Panc1 (cell line): ENCODE data around the gene PRKACA. TPM values are rescaled to one million over a fixed set of nuclear protein-coding genes. Genes with fewer than 3 reads are reported as not detected.
"Not testable (repeated sequence)": the region's sequence is repeated elsewhere in the genome, so short reads cannot be mapped to it uniquely, and the experiment has no call there.

Source experiments
- ATAC-seq: fragments of 200-7000 bp; cut with Tn5 transposase; 2 replicates; pipeline ENCODE4 v1.9.1; 2020; ENCODE audit warnings: mild to moderate bottlenecking, moderate library complexity
- BruUV-seq: library from RNA; stranded (reverse); fragments of 400-500 nt; replicated peaks from 2 replicates; lab custom pipeline; 2021; lab: Mats Ljungman, UMichigan
- CTCF ChIA-PET: fragments of 300-600 bp; sonication (Branson Sonifier 250); formaldehyde crosslinking; loops from one replicate; lab custom pipeline; 2022; ENCODE audit warnings: antibody characterized with exemption; lab: Charles Lee
- POLR2A ChIA-PET: fragments of 300-600 bp; sonication (Branson Sonifier 250); formaldehyde crosslinking; loops from one replicate; lab custom pipeline; 2022; ENCODE audit warnings: antibody characterized with exemption; lab: Charles Lee
- DNase-seq: peaks from one replicate; pipeline ENCODE4 v3.0.0-alpha.2; 2010; ENCODE audit warnings: low read depth, low spot score
- H3K27ac ChIP-seq: 2 replicates; pipeline ENCODE4 v1.5.1; 2011; ENCODE audit warnings: mild to moderate bottlenecking, low read length, inconsistent platforms
- H3K27me3 ChIP-seq: fragments of 200-500 bp; sonication (Bioruptor generic); 2 replicates; pipeline ENCODE4 v1.6.0; 2014; ENCODE audit warnings: low read length, inconsistent platforms; ENCODE audit not compliant: control insufficient read depth, insufficient read depth
- H3K36me3 ChIP-seq: fragments of 200-500 bp; sonication (Bioruptor generic); 2 replicates; pipeline ENCODE4 v1.5.1; 2014; ENCODE audit warnings: inconsistent platforms, mild to moderate bottlenecking, low read length, moderate library complexity; ENCODE audit not compliant: control insufficient read depth, insufficient read depth
- H3K4me1 ChIP-seq: 2 replicates; pipeline ENCODE4 v1.5.1; 2011; ENCODE audit warnings: inconsistent platforms, mild to moderate bottlenecking, low read length, moderate library complexity; ENCODE audit not compliant: control insufficient read depth, insufficient read depth
- H3K4me3 ChIP-seq, 2 experiments: 2 replicates each; pipeline ENCODE4 v1.5.1; 2011 to 2012; ENCODE audit warnings: low read depth in 2 of 2, low read length in 2 of 2, mild to moderate bottlenecking in 2 of 2, inconsistent platforms in 1 of 2, moderate library complexity in 1 of 2
- H3K9me3 ChIP-seq: fragments of 200-500 bp; sonication (Bioruptor generic); 2 replicates; pipeline ENCODE4 v1.5.1; 2014; ENCODE audit warnings: low read depth, mild to moderate bottlenecking, inconsistent platforms, low read length, moderate library complexity; ENCODE audit not compliant: control insufficient read depth, insufficient read depth
- POLR2AphosphoS5 ChIP-seq: IDR thresholded peaks from 2 replicates; pipeline ENCODE4 v1.6.1; 2012; ENCODE audit warnings: mild to moderate bottlenecking, low read depth, low read length, moderate library complexity
- SIN3A ChIP-seq: IDR thresholded peaks from 2 replicates; pipeline ENCODE4 v1.6.1; 2012; ENCODE audit warnings: low read depth, mild to moderate bottlenecking, low read length, moderate library complexity, borderline replicate concordance; ENCODE audit not compliant: insufficient read depth
- TCF7L2 ChIP-seq: IDR thresholded peaks from 2 replicates; pipeline ENCODE4 v1.6.1; 2011; ENCODE audit warnings: mild to moderate bottlenecking, low read depth, low read length, inconsistent platforms
- in situ Hi-C: cut with HindIII; loops from 2 replicates; pipeline ENCODE4 v1.10.0; 2016; ENCODE audit warnings: low sequenced_read_pairs, low pct_unique_long_range_greater_than_20kb
- intact Hi-C: fragments of 100-400 bp; cut with micrococcal nuclease; formaldehyde crosslinking; loops from one replicate; pipeline ENCODE4 v1.10.0; 2022; ENCODE audit not compliant: unreplicated experiment
- total RNA-seq: library from RNA; stranded (reverse); gene quantifications from one replicate; pipeline ENCODE4 v1.2.1, GENCODE V29; 2021; ENCODE audit not compliant: unreplicated experiment
- TF ChIP-seq, protein P1 (sequence below), 2 experiments: IDR thresholded peaks; 2 replicates each; pipeline ENCODE4 v1.6.1; 2011 to 2012; ENCODE audit warnings: low read depth in 2 of 2, control low read depth in 1 of 2, low read length in 1 of 2, mild to moderate bottlenecking in 1 of 2, moderate library complexity in 1 of 2; ENCODE audit not compliant: insufficient read depth in 1 of 2
- TF ChIP-seq, protein P2 (sequence below): fragments of 450-650 bp; IDR thresholded peaks from 2 replicates; pipeline ENCODE4 v1.5.1; 2017; ENCODE audit warnings: mild to moderate bottlenecking

Gene PRKACA
- total RNA-seq, 1 experiment from 2014 or later = 70.8 TPM

DNA sequence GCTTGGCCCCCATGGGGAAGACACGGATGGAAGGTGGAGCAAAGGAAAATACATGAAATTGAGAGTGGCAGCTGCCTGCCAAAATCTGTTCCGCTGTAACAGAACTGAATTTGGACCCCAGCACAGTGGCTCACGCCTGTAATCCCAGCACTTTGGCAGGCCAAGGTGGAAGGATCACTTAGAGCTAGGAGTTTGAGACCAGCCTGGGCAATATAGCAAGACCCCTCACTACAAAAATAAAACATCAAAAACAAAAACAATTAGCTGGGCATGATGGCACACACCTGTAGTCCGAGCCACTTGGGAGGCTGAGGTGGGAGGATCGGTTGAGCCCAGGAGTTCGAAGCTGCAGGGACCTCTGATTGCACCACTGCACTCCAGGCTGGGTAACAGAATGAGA, 65.1 kb downstream of the PRKACA start:
- ATAC-seq = no peak
- CTCF ChIA-PET = interaction anchor here (0.6 to 1.0 kb wide), 3 partner anchors 11 to 348 kb away, joined by 3 to 6 read pairs (median 3); no protein-coding TSS in a partner anchor

DNA sequence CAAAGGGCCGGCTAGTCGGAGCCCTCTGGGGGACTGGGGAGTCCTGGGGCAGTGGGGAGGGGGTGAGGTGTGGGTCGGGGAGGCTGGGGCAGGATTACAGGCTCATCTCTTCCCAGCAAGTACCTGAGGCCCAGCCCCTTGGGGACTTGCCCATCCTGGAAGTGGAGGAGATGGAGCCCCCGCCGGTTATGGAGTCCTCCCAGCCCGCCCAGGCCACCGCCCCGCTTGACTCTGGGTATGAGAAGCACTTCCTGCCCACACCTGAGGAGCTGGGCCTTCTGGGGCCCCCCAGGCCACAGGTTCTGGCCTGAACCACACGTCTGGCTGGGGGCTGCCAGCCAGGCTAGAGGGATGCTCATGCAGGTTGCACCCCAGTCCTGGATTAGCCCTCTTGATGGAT, 65.6 kb downstream of the PRKACA start:
- Histone ChIP-seq H3K36me3 (no peaks in the 10 kb centered on the region), H3K4me3 (no peak overlapping the region), H3K9me3 (no peaks in the 10 kb centered on the region), H3K27me3 (no peaks in the 10 kb centered on the region), H3K27ac (no peak overlapping the region), H3K4me1 (no peaks in the 10 kb centered on the region)
- POLR2A ChIA-PET = no interaction called here
- no peak for ATAC-seq
- in situ Hi-C loops = no loop called here
- DNase-seq = no peak
- BruUV-seq = no TSS peak
- TF ChIP-seq, protein P1, sequence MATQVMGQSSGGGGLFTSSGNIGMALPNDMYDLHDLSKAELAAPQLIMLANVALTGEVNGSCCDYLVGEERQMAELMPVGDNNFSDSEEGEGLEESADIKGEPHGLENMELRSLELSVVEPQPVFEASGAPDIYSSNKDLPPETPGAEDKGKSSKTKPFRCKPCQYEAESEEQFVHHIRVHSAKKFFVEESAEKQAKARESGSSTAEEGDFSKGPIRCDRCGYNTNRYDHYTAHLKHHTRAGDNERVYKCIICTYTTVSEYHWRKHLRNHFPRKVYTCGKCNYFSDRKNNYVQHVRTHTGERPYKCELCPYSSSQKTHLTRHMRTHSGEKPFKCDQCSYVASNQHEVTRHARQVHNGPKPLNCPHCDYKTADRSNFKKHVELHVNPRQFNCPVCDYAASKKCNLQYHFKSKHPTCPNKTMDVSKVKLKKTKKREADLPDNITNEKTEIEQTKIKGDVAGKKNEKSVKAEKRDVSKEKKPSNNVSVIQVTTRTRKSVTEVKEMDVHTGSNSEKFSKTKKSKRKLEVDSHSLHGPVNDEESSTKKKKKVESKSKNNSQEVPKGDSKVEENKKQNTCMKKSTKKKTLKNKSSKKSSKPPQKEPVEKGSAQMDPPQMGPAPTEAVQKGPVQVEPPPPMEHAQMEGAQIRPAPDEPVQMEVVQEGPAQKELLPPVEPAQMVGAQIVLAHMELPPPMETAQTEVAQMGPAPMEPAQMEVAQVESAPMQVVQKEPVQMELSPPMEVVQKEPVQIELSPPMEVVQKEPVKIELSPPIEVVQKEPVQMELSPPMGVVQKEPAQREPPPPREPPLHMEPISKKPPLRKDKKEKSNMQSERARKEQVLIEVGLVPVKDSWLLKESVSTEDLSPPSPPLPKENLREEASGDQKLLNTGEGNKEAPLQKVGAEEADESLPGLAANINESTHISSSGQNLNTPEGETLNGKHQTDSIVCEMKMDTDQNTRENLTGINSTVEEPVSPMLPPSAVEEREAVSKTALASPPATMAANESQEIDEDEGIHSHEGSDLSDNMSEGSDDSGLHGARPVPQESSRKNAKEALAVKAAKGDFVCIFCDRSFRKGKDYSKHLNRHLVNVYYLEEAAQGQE (IDR thresholded peaks at IDR 0.05; ENCODE audit: insufficient read depth in 1 of 2, low read depth in 2 of 2, low read length in 1 of 2) = no peak
- no peak for TF ChIP-seq POLR2AphosphoS5
- TF ChIP-seq, protein P2, sequence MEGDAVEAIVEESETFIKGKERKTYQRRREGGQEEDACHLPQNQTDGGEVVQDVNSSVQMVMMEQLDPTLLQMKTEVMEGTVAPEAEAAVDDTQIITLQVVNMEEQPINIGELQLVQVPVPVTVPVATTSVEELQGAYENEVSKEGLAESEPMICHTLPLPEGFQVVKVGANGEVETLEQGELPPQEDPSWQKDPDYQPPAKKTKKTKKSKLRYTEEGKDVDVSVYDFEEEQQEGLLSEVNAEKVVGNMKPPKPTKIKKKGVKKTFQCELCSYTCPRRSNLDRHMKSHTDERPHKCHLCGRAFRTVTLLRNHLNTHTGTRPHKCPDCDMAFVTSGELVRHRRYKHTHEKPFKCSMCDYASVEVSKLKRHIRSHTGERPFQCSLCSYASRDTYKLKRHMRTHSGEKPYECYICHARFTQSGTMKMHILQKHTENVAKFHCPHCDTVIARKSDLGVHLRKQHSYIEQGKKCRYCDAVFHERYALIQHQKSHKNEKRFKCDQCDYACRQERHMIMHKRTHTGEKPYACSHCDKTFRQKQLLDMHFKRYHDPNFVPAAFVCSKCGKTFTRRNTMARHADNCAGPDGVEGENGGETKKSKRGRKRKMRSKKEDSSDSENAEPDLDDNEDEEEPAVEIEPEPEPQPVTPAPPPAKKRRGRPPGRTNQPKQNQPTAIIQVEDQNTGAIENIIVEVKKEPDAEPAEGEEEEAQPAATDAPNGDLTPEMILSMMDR = no peak
- CTCF ChIA-PET = no interaction called here
- intact Hi-C loops = no loop called here

More for the DNA sequence above, 65.1 kb downstream of the PRKACA start:
- no peak overlapping the region for H3K27ac ChIP-seq
- no peak overlapping the region for H3K4me3 ChIP-seq
- no peaks in the 10 kb centered on the region for H3K36me3 ChIP-seq
- POLR2A ChIA-PET = no interaction called here
- TSS peak; percentile 95 for BruUV-seq
- no peaks in the 10 kb centered on the region for H3K9me3 ChIP-seq
- intact Hi-C loops (no loop called here), in situ Hi-C loops (no loop called here)
- H3K27me3 ChIP-seq = no peaks in the 10 kb centered on the region
- H3K4me1 ChIP-seq = no peaks in the 10 kb centered on the region
- TF ChIP-seq POLR2AphosphoS5 (no peak), TCF7L2 (no peak), SIN3A (no peak)
- TF ChIP-seq, protein P1 (IDR thresholded peaks at IDR 0.05; ENCODE audit: insufficient read depth in 1 of 2, low read depth in 2 of 2, low read length in 1 of 2) = no peak
- TF ChIP-seq, protein P2 = no peak
- DNase-seq = no peak

DNA sequence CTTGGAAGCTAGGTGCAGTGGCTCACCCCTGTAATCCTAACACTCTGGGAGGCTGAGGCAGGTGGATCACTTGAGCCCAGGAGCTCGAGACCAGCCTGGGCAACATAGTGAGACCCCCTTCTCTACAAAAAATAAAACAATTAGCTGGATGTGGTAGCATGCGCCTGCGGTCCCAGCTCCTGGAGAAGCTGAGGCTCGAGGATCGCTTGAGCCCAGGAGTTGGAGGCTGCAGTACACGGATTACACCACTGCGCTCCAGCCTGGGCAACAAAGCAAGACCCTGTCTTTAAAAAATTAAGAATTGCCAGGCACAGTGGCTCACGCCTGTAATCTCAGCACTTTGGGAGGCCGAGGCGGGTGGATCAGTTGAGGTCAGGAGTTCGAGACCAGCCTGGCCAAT, 66.6 kb downstream of the PRKACA start:
- BruUV-seq, H3K27ac ChIP-seq, ATAC-seq, H3K36me3 ChIP-seq, intact Hi-C loops, H3K4me1 ChIP-seq, H3K4me3 ChIP-seq, DNase-seq, H3K9me3 ChIP-seq, in situ Hi-C loops, POLR2A ChIA-PET, H3K27me3 ChIP-seq: not testable (repeated sequence)
- CTCF ChIA-PET = interaction anchor here (0.6 kb wide), 2 partner anchors 22 to 32 kb away, joined by 3 read pairs; no protein-coding TSS in a partner anchor
